ENCODE results near the gene EIF4G2. TPM values are rescaled to one million over a fixed set of nuclear protein-coding genes. Genes with fewer than 3 reads are reported as not detected.

Gene EIF4G2
- total RNA-seq, 1 experiment from 2014 or later = 2,422 TPM

DNA sequence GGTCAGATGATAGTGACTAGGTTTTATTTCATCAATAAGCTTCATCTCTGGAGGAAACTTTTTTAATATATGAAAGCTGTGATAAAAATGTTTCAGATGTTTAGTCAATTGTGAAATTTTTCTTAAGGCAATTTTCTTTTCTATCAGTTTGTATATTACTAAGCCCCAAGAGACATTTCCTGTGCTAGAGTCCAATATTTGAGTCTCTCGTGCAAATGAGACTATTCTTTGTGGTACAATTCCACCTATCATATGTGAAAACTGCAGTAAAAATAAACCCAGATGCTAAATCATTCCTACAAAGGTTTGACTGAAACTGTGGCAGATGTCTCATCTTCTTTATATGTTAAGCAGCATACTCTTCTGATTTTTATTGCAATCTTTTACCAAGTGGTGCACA is 29.6 kb downstream of the EIF4G2 start:
- TF ChIP-seq TCF7L2 (IDR thresholded peaks at IDR 0.05; ENCODE audit: low read depth, low read length) = no peak
- peaks cover 23% of the 10 kb centered on the region for H3K36me3 ChIP-seq (ENCODE audit: control insufficient read depth, insufficient read depth, low read length)
- in situ Hi-C loops (cut with HindIII; ENCODE audit: low pct_unique_long_range_greater_than_20kb, low sequenced_read_pairs) = no loop called here
- no peaks in the 10 kb centered on the region for H3K9me3 ChIP-seq (ENCODE audit: control insufficient read depth, insufficient read depth, low read depth, low read length)
- no peaks in the 10 kb centered on the region for H3K4me1 ChIP-seq (ENCODE audit: control insufficient read depth, insufficient read depth, low read length)
- no peak for DNase-seq (ENCODE audit: low read depth, low spot score)
- ChIA-PET POLR2A (no interaction called here), CTCF (no interaction called here)
- intact Hi-C loops (cut with micrococcal nuclease; ENCODE audit: unreplicated experiment) = loop anchor here (10.0 kb wide), 1 partner anchor 1006 kb away; no protein-coding TSS in a partner anchor
- H3K27ac ChIP-seq (ENCODE audit: low read length) = no peak overlapping the region
- no peaks in the 10 kb centered on the region for H3K27me3 ChIP-seq (ENCODE audit: control insufficient read depth, insufficient read depth, low read length)
- H3K4me3 ChIP-seq (ENCODE audit: low read depth in 2 of 2, low read length in 2 of 2) = no peak overlapping the region
- ATAC-seq = no peak
- BruUV-seq (replicated peaks) = TSS peak; percentile 94

DNA sequence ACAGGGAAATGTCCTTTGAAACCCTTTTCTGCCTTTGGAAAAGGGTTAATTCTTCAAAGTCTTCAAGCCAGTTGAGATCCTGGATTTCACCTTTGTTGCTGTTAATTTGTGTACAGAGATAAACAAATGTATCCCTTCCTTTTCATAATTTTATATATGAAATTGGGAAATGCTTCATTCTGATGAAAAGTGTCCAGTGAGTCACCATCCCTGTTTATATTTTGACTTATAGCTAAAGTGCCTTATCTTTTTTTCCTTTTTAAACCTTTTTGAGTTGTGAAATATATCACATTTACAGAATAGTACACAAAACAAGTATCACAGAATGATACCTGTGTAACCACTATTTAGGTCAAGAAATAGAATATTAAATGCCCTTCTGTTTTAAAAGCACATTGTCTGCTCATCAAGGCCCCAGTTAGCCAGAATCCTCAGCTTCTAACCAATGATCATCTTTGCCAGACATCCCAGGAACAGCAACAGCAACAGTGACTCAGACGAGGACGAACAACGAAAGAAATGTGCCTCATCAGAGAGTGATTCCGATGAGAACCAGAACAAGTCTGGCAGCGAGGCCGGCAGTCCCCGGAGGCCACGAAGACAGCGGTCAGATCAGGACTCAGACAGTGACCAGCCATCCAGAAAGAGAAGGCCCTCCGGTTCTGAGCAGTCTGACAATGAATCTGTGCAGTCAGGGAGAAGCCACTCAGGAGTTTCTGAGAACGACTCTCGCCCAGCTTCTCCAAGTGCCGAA is 30.3 kb downstream of the EIF4G2 start:
- H3K36me3 ChIP-seq (ENCODE audit: control insufficient read depth, insufficient read depth, low read length) = peaks cover 23% of the 10 kb centered on the region
- H3K4me3 ChIP-seq (ENCODE audit: low read depth in 2 of 2, low read length in 2 of 2) = no peak overlapping the region
- DNase-seq (ENCODE audit: low read depth, low spot score) (no peak), ATAC-seq (no peak)
- H3K27ac ChIP-seq (ENCODE audit: low read length) = no peak overlapping the region
- TF ChIP-seq CTCF (IDR thresholded peaks at IDR 0.05) (no peak), REST (IDR thresholded peaks at IDR 0.05; ENCODE audit: insufficient read depth in 1 of 2, low read depth in 2 of 2, low read length in 1 of 2) (no peak), SIN3A (IDR thresholded peaks at IDR 0.05; ENCODE audit: borderline replicate concordance, insufficient read depth, low read depth, low read length) (no peak), POLR2AphosphoS5 (IDR thresholded peaks at IDR 0.05; ENCODE audit: low read depth, low read length) (no peak), TCF7L2 (IDR thresholded peaks at IDR 0.05; ENCODE audit: low read depth, low read length) (no peak)
- ChIA-PET CTCF (no interaction called here), POLR2A (no interaction called here)
- H3K27me3 ChIP-seq (ENCODE audit: control insufficient read depth, insufficient read depth, low read length) = no peaks in the 10 kb centered on the region
- in situ Hi-C loops (cut with HindIII; ENCODE audit: low pct_unique_long_range_greater_than_20kb, low sequenced_read_pairs) = no loop called here
- H3K9me3 ChIP-seq (ENCODE audit: control insufficient read depth, insufficient read depth, low read depth, low read length) = no peaks in the 10 kb centered on the region
- intact Hi-C loops (cut with micrococcal nuclease; ENCODE audit: unreplicated experiment) = loop anchor here (10.0 kb wide), 1 partner anchor 1006 kb away; no protein-coding TSS in a partner anchor
- no TSS peak for BruUV-seq (replicated peaks)
- no peaks in the 10 kb centered on the region for H3K4me1 ChIP-seq (ENCODE audit: control insufficient read depth, insufficient read depth, low read length)

GRCh38 chr11:10777806-10778205 is 30.9 kb downstream of the EIF4G2 start:
- no TSS peak for BruUV-seq (replicated peaks)
- Histone ChIP-seq H3K9me3 (ENCODE audit: control insufficient read depth, insufficient read depth, low read depth, low read length) (no peaks in the 10 kb centered on the region), H3K4me1 (ENCODE audit: control insufficient read depth, insufficient read depth, low read length) (no peaks in the 10 kb centered on the region), H3K36me3 (ENCODE audit: control insufficient read depth, insufficient read depth, low read length) (peaks cover 27% of the 10 kb centered on the region), H3K4me3 (ENCODE audit: low read depth in 2 of 2, low read length in 2 of 2) (no peak overlapping the region), H3K27me3 (ENCODE audit: control insufficient read depth, insufficient read depth, low read length) (no peaks in the 10 kb centered on the region), H3K27ac (ENCODE audit: low read length) (no peak overlapping the region)
- no peak for ATAC-seq
- intact Hi-C loops (cut with micrococcal nuclease; ENCODE audit: unreplicated experiment) (loop anchor here (10.0 kb wide), 1 partner anchor 1007 kb away; no protein-coding TSS in a partner anchor), in situ Hi-C loops (cut with HindIII; ENCODE audit: low pct_unique_long_range_greater_than_20kb, low sequenced_read_pairs) (no loop called here)
- ChIA-PET CTCF (no interaction called here), POLR2A (no interaction called here)
- DNase-seq (ENCODE audit: low read depth, low spot score) = no peak
- TF ChIP-seq CTCF (IDR thresholded peaks at IDR 0.05) (no peak), TCF7L2 (IDR thresholded peaks at IDR 0.05; ENCODE audit: low read depth, low read length) (no peak), POLR2AphosphoS5 (IDR thresholded peaks at IDR 0.05; ENCODE audit: low read depth, low read length) (no peak), REST (IDR thresholded peaks at IDR 0.05; ENCODE audit: insufficient read depth in 1 of 2, low read depth in 2 of 2, low read length in 1 of 2) (no peak), SIN3A (IDR thresholded peaks at IDR 0.05; ENCODE audit: borderline replicate concordance, insufficient read depth, low read depth, low read length) (no peak)

Measured in Panc1 (cell line).